NCI-H2196 treated with DMSO at 0.1 percent for 48 hours (cell line): Measurements from ENCODE around the gene ITLN1.
"Not testable (repeated sequence)": the region's sequence is repeated elsewhere in the genome, so short reads cannot be mapped to it uniquely, and the experiment has no call there.

ENCODE experiments used
- DNase-seq: peaks from one replicate; lab custom pipeline; 2025; ENCODE audit not compliant: unreplicated experiment; lab: John Stamatoyannopoulos, UW

ITLN1 gene

DNA sequence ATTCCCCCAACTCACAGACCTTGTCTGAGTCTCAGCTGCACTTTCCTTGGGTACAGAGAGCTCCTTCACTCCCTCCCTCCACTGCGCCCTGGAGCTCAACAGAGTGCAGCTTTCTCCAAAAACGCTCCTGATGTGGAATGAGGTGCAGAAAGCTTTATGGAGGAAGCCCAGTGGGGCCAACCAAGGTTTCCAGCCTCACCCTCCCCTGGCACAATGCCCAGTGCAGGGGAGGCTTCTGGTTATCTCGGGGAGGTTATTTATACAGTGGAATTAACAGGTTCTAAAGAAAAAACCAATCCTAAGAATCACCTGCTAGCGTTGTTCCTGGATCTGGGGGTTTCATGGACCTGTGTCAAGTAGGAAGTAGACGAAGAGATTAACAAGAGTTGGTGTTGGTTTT is at the start of gene ITLN1:
Gene ITLN1, minus strand, starts transcription at position 139 of the 400 bp plus-strand sequence. CDS start 303 bp downstream, outside the sequence.
- DNase-seq = no peak

- not testable (repeated sequence) for DNase-seq
Observed at GRCh38 chr1:160933305-160933704, 48.3 kb upstream of the ITLN1 start.

GRCh38 chr1:160925652-160926244 is 40.8 kb upstream of the ITLN1 start:
- DNase-seq = no peak

DNA sequence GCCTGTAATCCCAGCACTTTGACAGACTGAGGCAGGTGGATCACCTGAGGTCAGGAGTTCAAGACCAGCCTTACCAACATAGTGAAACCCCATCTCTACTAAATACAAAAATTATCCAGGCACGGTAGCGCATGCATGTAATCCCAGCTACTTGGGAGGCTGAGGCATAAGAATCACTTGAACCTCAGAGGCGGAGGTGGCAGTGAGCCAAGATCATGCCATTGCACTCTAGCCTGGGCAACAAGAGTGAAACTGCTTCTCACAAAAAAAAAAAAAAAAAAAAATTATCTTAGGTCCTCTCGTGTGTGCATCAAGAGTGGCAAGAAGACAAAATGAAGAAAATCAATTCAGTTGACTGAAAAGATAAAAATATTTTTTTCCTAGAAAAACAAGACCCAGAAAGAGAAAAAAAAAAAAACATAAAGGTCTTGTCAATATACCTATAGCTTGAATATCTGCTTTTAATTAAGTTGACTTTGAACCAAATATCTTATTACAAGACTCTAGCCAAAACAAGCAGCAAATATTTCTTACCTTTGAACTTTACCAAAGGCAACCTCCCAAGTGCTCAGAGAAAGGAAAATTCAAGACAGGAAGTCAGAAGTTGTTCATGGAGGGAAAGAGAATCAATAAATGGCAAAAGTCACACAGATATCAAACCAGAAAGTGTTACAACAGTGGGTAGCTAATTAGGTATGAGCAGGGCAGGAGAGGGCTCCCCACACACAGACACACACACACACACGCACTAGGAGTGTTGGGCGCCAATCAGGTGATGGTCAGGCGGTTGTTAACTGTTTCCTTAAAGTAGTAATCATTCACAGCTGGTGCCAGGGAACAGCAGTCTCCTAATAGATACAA is 40.0 kb upstream of the ITLN1 start:
- no peak for DNase-seq

DNA sequence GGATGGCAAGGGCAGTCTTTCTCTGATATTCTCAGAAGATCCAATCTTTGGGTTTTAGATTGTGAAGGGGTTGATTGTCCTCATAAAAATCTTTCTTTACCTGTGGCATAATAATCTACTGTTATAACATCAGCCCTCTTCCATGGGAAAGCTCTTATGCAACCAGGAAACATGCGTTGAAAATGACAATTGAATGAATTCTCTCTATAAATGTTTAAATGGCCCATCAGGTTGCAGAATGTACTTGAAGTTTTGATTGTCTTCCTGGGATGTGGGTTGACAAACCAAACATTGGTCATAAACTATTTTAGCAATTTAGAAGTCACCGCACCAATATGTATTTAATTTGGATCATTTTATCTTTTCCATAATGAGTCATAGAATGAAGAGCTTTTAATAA is 31.7 kb upstream of the ITLN1 start:
- no peak for DNase-seq

DNA sequence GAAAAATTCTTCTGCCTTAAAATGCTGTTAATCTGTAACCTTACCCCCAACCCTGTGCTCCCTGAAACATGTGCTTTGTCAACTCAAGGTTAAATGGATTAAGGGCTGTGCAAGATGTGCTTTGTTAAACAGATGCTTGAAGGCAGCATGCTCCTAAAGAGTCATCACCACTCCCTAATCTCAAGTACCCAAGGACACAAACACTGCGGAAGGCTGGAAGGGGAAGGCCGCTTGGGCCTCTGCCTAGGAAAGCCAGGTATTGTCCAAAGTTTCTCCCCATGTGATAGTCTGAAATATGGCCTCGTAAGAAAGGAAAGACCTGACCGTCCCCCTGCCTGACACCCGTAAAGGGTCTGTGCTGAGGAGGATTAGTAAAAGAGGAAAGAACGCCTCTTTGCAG is 28.2 kb upstream of the ITLN1 start:
- not testable (repeated sequence) for DNase-seq

DNA sequence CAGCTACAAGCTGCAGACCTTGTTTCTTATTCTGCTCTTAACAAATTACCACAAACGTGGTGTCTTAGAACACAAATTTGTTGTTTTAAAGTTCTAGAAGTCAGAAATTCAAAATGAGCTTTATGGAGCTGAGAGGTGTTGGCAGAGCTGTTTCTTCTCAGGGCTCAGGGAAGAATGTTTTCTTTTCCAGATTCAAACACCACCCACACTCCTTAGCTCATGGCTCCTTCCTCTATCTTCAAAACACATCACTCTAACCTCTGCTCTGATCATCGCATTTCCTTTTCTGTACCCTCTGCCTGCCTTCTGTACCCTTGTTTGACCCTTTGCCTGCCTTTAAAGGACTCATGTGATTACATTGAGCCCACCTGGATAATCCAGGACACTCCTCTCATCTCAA is 26.9 kb upstream of the ITLN1 start:
- DNase-seq = no peak

GRCh38 chr1:160911441-160911840 is 26.5 kb upstream of the ITLN1 start:
- DNase-seq = no peak

DNA sequence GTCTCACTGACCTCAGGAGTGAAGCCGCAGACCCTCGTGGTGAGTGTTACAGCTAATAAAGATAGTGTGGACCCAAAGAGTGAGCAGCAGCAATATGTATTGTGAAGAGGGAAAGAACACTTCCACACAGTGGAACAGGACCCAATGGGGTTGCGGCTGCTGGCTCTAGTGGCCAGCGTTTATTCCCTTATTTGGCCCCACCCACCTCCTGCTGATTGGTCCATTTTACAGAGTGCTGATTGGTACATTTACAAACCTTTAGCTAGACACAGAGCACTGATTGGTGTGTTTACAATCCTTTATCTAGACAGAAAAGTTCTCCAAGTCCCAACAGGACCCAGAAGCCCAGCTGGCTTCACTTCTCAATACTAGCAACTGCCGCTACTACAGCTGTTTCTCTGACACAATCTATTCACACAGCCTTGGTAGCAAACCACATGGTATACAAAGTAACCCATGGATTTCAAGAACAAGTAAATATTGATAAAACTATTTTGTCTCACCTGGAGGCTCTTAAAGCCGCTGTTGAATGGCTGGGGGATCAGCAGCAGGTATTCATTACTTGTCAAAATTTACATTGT is 25.3 kb upstream of the ITLN1 start:
- DNase-seq = no peak

DNA sequence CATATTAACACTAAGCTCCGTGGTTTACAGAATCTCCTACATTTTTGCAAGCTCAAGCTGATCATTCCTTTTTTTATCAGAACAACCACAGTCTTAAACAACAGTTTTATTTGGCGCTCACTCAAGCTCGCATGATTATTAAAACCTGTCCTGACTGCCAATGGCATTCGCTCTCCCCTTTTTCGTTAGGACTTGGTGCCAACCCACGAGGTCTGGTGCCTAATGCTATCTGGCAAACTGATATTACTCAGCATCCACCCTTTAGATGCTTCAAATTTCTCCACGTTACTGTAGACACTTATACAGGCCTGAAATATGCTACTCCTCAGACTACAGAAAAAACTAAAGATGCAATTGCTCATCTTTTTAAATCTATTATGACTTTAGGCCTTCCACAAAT is 23.0 kb upstream of the ITLN1 start:
- no peak for DNase-seq

- DNase-seq = no peak
Observed at GRCh38 chr1:160905617-160905989, 20.6 kb upstream of the ITLN1 start.

- DNase-seq = no peak
Observed at GRCh38 chr1:160904783-160905616, 20.0 kb upstream of the ITLN1 start.

DNA sequence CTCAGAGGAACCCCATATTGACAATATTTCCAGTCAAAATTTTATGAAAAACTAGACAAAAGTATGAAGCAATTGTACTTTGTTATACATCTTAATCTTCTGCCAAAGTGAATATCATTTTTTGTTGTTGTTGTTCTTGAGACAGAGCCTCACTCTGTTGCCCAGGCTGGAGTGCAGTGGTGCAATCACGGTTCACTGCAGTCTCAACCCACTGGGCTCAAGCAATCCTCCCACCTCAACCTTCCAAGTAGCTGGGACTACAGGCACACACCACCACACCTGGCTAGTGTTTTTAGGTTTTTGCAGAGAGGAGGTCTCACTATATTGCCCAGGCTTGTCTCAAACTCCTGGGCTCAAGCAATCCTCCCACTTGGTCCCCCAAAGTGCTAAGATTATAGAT is 17.3 kb upstream of the ITLN1 start:
- DNase-seq = not testable (repeated sequence)

- no peak for DNase-seq
Observed at GRCh38 chr1:160901768-160902167, 16.8 kb upstream of the ITLN1 start.

- not testable (repeated sequence) for DNase-seq
Observed at GRCh38 chr1:160900683-160901082, 15.7 kb upstream of the ITLN1 start.

DNA sequence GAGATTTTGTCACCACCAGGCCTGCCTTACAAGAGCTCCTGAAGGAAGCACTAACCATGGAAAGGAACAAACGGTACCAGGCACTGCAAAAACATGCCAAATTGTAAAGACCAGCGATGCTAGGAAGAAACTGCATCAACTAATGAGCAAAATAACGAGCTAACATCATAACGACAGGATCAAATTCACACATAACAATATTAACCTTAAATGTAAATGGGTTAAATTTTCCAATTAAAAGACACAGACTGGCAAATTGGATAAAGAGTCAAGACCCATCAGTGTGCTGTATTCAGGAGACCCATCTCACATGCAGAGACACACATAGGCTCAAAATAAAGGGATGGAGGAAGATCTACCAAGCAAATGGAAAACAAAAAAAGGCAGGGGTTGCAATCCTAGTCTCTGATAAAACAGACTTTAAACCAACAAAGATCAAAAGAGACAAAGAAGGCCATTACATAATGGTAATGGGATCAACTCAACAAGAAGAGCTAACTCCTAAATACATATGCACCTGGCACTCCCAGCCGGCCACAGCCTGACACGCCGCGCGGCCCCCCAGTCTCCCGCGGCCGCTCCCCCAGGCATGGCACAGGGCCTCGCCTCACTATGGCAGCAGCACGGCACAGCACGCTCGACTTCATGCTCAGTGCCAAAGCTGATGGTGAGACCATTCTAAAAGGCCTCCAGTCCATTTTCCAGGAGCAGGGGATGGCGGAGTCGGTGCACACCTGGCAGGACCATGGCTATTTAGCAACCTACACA is 9.6 kb upstream of the ITLN1 start:
- not testable (repeated sequence) for DNase-seq

GRCh38 chr1:160891474-160891873 is 6.5 kb upstream of the ITLN1 start:
- DNase-seq = no peak

DNA sequence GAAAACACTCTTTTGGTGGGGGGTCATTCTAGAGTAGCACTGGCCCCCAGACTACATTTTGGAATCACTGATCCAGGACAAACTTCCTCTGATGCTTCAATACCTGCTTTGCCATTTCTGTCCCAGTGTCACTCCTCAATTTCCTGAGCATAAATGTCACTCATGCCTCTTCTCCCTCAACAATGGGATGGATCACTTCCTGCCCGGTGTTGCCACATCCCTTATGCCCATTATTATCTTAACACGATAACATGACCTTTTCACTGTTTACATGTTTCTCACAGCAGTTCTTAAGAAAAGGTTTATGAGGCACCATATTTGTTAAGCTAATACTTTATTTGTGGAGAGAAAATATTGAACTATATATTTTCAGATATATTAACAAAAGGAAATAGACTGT is 3.9 kb upstream of the ITLN1 start:
- DNase-seq = no peak

DNA sequence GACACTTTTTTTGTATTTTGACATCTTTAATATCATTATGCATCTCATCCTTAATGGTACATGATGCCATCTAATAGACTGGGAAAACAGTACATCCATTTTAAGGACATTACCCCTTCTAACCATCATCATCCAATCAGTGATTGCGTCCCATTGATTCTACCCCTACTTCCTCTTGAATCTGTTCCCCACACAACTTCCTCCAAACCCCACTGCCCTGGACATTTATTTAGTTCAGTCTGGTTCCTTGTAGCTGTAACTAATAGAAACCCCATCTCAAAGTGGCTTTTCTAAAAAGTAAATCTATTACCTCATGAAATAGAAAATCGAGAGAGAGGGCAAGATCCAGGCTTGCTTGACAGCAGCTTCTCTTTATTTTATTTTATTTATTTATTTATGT is 2.1 kb upstream of the ITLN1 start:
- no peak for DNase-seq

GRCh38 chr1:160884579-160884978 is 401 bp downstream of the ITLN1 start:
- DNase-seq = no peak
